ENCODE data around the gene HS3ST5.

The HS3ST5 gene

GRCh38 chr6:114010540-114010939 lies 332.3 kb downstream of the HS3ST5 start:
- H3K9me3 ChIP-seq = no peaks in the 10 kb centered on the region
- TF ChIP-seq CTCF (IDR thresholded peaks at IDR 0.05) = no peak
- no peak overlapping the region for H3K4me3 ChIP-seq
- H3K27me3 ChIP-seq = no peaks in the 10 kb centered on the region
- H3K4me1 ChIP-seq = peaks cover 0 to 4% (median 0%) of the 10 kb centered on the region in 4 donors
- no peak for DNase-seq
- H3K27ac ChIP-seq = no peak overlapping the region
- no peaks in the 10 kb centered on the region for H3K36me3 ChIP-seq
- intact Hi-C loops (cut with DNase I; ENCODE audit: low total_unique reads) = no loop called here

- no peak for DNase-seq
- no peak for TF ChIP-seq CTCF (IDR thresholded peaks at IDR 0.05)
- H3K4me1 ChIP-seq = peaks cover 0 to 4% (median 0%) of the 10 kb centered on the region in 4 donors
- H3K9me3 ChIP-seq = no peaks in the 10 kb centered on the region
- no peaks in the 10 kb centered on the region for H3K27me3 ChIP-seq
- no peaks in the 10 kb centered on the region for H3K36me3 ChIP-seq
- no peak overlapping the region for H3K27ac ChIP-seq
- intact Hi-C loops (cut with DNase I; ENCODE audit: low total_unique reads) = no loop called here
- no peak overlapping the region for H3K4me3 ChIP-seq
These were observed 333.6 kb downstream of the HS3ST5 start for GRCh38 chr6:114009192-114009591.

GRCh38 chr6:114008331-114008730 lies 334.5 kb downstream of the HS3ST5 start:
- Histone ChIP-seq H3K4me1 (peaks cover 0 to 4% (median 0%) of the 10 kb centered on the region in 4 donors), H3K4me3 (no peak overlapping the region), H3K27ac (no peak overlapping the region), H3K9me3 (no peaks in the 10 kb centered on the region), H3K27me3 (no peaks in the 10 kb centered on the region), H3K36me3 (no peaks in the 10 kb centered on the region)
- no peak for TF ChIP-seq CTCF (IDR thresholded peaks at IDR 0.05)
- intact Hi-C loops (cut with DNase I; ENCODE audit: low total_unique reads) = no loop called here
- DNase-seq = no peak

GRCh38 chr6:114007516-114007915 lies 335.3 kb downstream of the HS3ST5 start:
- intact Hi-C loops (cut with DNase I; ENCODE audit: low total_unique reads) = no loop called here
- Histone ChIP-seq H3K9me3 (no peaks in the 10 kb centered on the region), H3K4me1 (peaks cover 0 to 4% (median 0%) of the 10 kb centered on the region in 4 donors), H3K27me3 (no peaks in the 10 kb centered on the region), H3K4me3 (no peak overlapping the region), H3K36me3 (no peaks in the 10 kb centered on the region), H3K27ac (no peak overlapping the region)
- DNase-seq = no peak
- TF ChIP-seq CTCF (IDR thresholded peaks at IDR 0.05) = no peak
